ENCODE data around the gene HS1BP3. TPM values are rescaled to one million over a fixed set of nuclear protein-coding genes. Genes with fewer than 3 reads are reported as not detected.
A peak's percentile ranks its signal among the peaks of the same experiment; 100 is the strongest.

HS1BP3 gene
- total and polyA plus RNA-seq, 2 of the 13 experiments (the other 11 are each of a cell fraction or from before 2014, with no cell fraction given) = 15.2 to 22.0 TPM

GRCh38 chr2:20684581-20685063, 33.7 kb upstream of the HS1BP3 start (continued):
- no peak for TF ChIP-seq KMT2B (CRISPR knock-in tag; IDR thresholded peaks at IDR 0.05)
- peak; percentile 71; the same call in 1 of the 2 replicates for TF ChIP-seq GFI1 (CRISPR knock-in tag; IDR thresholded peaks at IDR 0.05; ENCODE audit: borderline replicate concordance)
- TF ChIP-seq TFAP4 (IDR thresholded peaks at IDR 0.05; ENCODE audit: borderline replicate concordance, low read depth) = peak; percentile 22; the same call in 1 of the 2 replicates
- TF ChIP-seq, protein P1, sequence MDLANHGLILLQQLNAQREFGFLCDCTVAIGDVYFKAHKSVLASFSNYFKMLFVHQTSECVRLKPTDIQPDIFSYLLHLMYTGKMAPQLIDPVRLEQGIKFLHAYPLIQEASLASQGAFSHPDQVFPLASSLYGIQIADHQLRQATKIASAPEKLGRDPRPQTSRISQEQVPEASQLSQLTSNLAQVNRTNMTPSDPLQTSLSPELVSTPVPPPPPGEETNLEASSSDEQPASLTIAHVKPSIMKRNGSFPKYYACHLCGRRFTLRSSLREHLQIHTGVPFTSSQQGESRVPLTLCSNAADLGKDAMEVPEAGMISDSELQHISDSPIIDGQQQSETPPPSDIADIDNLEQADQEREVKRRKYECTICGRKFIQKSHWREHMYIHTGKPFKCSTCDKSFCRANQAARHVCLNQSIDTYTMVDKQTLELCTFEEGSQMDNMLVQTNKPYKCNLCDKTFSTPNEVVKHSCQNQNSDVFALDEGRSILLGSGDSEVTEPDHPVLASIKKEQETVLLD (CRISPR knock-in tag; IDR thresholded peaks at IDR 0.05; ENCODE audit: low read depth) = no peak
- no peak for TF ChIP-seq HCFC1 (IDR thresholded peaks at IDR 0.05; ENCODE audit: low read depth, low read length)
- 0 out of 2 replicates have a peak, but pooled peaks have one; percentile 33 for TF ChIP-seq RCOR2 (CRISPR knock-in tag; IDR thresholded peaks at IDR 0.05)
- peak; percentile 64; the same call in 1 of the 2 replicates for TF ChIP-seq ISL2 (CRISPR knock-in tag; IDR thresholded peaks at IDR 0.05)
- TF ChIP-seq ZMAT3 (CRISPR knock-in tag; conservative IDR thresholded peaks at IDR 0.05) = no peak
- TF ChIP-seq ZNF607 (CRISPR knock-in tag; IDR thresholded peaks at IDR 0.05; ENCODE audit: borderline replicate concordance) = 0 out of 2 replicates have a peak, but pooled peaks have one; percentile 36
- TF ChIP-seq, protein P2, sequence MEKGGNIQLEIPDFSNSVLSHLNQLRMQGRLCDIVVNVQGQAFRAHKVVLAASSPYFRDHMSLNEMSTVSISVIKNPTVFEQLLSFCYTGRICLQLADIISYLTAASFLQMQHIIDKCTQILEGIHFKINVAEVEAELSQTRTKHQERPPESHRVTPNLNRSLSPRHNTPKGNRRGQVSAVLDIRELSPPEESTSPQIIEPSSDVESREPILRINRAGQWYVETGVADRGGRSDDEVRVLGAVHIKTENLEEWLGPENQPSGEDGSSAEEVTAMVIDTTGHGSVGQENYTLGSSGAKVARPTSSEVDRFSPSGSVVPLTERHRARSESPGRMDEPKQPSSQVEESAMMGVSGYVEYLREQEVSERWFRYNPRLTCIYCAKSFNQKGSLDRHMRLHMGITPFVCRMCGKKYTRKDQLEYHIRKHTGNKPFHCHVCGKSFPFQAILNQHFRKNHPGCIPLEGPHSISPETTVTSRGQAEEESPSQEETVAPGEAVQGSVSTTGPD (CRISPR knock-in tag; IDR thresholded peaks at IDR 0.05) = 0 out of 2 replicates have a peak, but pooled peaks have one; percentile 58
- TF ChIP-seq HNF4A (CRISPR knock-in tag; IDR thresholded peaks at IDR 0.05) = peak; percentile 93
- TF ChIP-seq HOMEZ (CRISPR knock-in tag; IDR thresholded peaks at IDR 0.05; ENCODE audit: low read depth) = peak; percentile 34; the same call in 1 of the 2 replicates
- no peak for TF ChIP-seq ZNF230 (CRISPR knock-in tag; IDR thresholded peaks at IDR 0.05)
- 0 out of 2 replicates have a peak, but pooled peaks have one; percentile 25 for TF ChIP-seq ELF1 (CRISPR knock-in tag; IDR thresholded peaks at IDR 0.05)
- TF ChIP-seq CREB1 (IDR thresholded peaks at IDR 0.05) = no peak
- peak; percentile 56; the same call in 1 of the 2 replicates for TF ChIP-seq CREB1 (CRISPR knock-in tag; IDR thresholded peaks at IDR 0.05)
- TF ChIP-seq, protein P3, sequence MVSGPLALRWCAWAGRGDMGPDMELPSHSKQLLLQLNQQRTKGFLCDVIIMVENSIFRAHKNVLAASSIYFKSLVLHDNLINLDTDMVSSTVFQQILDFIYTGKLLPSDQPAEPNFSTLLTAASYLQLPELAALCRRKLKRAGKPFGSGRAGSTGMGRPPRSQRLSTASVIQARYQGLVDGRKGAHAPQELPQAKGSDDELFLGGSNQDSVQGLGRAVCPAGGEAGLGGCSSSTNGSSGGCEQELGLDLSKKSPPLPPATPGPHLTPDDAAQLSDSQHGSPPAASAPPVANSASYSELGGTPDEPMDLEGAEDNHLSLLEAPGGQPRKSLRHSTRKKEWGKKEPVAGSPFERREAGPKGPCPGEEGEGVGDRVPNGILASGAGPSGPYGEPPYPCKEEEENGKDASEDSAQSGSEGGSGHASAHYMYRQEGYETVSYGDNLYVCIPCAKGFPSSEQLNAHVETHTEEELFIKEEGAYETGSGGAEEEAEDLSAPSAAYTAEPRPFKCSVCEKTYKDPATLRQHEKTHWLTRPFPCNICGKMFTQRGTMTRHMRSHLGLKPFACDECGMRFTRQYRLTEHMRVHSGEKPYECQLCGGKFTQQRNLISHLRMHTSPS (CRISPR knock-in tag; IDR thresholded peaks at IDR 0.05; ENCODE audit: low read depth) = no peak
- TF ChIP-seq, protein P4, sequence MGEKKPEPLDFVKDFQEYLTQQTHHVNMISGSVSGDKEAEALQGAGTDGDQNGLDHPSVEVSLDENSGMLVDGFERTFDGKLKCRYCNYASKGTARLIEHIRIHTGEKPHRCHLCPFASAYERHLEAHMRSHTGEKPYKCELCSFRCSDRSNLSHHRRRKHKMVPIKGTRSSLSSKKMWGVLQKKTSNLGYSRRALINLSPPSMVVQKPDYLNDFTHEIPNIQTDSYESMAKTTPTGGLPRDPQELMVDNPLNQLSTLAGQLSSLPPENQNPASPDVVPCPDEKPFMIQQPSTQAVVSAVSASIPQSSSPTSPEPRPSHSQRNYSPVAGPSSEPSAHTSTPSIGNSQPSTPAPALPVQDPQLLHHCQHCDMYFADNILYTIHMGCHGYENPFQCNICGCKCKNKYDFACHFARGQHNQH (CRISPR knock-in tag; IDR thresholded peaks at IDR 0.05) = peak; percentile 25; the same call in 1 of the 2 replicates
- TF ChIP-seq GLMP (CRISPR knock-in tag; IDR thresholded peaks at IDR 0.05; ENCODE audit: borderline replicate concordance) = no peak
- TF ChIP-seq PAF1 (CRISPR knock-in tag; IDR thresholded peaks at IDR 0.05) = no peak
- no peak for TF ChIP-seq ZNF207 (IDR thresholded peaks at IDR 0.05; ENCODE audit: borderline replicate concordance)

Data from HepG2 (cell line).